Epithelial cell of proximal tubule (primary cell): Measurements from ENCODE around the gene FAM168B. TPM values are rescaled to one million over a fixed set of nuclear protein-coding genes. Genes with fewer than 3 reads are reported as not detected.

Experiments used
- DNase-seq: peaks from one replicate; pipeline ENCODE4 v3.0.0-alpha.2; 2011; ENCODE audit warnings: low read depth
- H3K4me3 ChIP-seq: 2 replicates; pipeline ENCODE4 v1.5.1; 2011; ENCODE audit warnings: low read depth, mild to moderate bottlenecking, low read length
- total RNA-seq: library from RNA; depleted of rRNA; stranded (reverse); fragments of >200 nt; gene quantifications from 2 replicates; pipeline ENCODE4 v1.2.3, GENCODE V29; 2015
- TF ChIP-seq, protein P1 (sequence below): conservative IDR thresholded peaks from 2 replicates; pipeline ENCODE4 v1.5.1; 2012; ENCODE audit warnings: low read depth, mild to moderate bottlenecking, low read length

FAM168B gene
- total RNA-seq, 1 donor from 2014 or later = 97.3 TPM

DNA sequence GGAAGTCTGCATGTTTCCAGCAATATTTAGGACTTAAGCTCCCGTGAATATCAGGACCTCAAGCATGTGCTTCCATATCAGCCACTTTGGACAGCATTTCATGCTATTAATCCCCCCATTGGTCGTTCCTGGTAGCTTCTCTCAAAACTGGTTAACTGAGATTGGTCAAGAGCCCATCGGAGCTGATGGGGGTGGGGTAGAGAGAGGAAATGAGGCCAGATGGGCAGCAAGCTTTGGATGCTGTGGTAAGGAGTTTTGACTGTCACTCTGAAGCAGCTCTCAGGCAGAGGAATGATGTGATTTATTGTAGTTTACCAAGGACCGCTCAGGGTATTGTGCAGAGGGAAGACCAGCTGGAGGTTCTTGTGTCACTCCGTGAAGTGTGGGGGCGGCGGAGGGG, 81.8 kb downstream of the FAM168B start:
- TF ChIP-seq, protein P1, sequence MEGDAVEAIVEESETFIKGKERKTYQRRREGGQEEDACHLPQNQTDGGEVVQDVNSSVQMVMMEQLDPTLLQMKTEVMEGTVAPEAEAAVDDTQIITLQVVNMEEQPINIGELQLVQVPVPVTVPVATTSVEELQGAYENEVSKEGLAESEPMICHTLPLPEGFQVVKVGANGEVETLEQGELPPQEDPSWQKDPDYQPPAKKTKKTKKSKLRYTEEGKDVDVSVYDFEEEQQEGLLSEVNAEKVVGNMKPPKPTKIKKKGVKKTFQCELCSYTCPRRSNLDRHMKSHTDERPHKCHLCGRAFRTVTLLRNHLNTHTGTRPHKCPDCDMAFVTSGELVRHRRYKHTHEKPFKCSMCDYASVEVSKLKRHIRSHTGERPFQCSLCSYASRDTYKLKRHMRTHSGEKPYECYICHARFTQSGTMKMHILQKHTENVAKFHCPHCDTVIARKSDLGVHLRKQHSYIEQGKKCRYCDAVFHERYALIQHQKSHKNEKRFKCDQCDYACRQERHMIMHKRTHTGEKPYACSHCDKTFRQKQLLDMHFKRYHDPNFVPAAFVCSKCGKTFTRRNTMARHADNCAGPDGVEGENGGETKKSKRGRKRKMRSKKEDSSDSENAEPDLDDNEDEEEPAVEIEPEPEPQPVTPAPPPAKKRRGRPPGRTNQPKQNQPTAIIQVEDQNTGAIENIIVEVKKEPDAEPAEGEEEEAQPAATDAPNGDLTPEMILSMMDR = no peak
- DNase-seq = no peak
- no peak overlapping the region for H3K4me3 ChIP-seq

DNA sequence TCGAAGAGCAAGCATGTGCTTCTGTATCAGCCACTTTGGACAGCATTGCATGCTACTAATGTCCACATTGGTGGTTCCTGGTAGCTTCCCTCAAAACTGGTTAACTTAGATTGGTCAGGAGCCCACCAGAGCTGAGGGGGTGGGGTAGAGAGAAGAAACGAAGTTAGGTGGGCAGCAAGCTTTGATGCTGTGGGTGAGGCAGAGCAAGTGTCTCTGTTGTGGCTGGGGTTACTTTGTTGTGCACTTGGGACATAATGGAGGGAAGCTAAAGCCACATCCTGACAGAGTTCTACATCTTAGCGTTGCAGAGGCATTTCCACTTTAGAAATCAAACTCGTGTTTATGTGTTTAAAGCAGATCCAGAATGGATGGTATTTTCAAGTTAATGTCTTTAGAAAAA, 82.7 kb downstream of the FAM168B start:
- no peak for DNase-seq
- TF ChIP-seq, protein P1 = no peak
- no peak overlapping the region for H3K4me3 ChIP-seq

DNA sequence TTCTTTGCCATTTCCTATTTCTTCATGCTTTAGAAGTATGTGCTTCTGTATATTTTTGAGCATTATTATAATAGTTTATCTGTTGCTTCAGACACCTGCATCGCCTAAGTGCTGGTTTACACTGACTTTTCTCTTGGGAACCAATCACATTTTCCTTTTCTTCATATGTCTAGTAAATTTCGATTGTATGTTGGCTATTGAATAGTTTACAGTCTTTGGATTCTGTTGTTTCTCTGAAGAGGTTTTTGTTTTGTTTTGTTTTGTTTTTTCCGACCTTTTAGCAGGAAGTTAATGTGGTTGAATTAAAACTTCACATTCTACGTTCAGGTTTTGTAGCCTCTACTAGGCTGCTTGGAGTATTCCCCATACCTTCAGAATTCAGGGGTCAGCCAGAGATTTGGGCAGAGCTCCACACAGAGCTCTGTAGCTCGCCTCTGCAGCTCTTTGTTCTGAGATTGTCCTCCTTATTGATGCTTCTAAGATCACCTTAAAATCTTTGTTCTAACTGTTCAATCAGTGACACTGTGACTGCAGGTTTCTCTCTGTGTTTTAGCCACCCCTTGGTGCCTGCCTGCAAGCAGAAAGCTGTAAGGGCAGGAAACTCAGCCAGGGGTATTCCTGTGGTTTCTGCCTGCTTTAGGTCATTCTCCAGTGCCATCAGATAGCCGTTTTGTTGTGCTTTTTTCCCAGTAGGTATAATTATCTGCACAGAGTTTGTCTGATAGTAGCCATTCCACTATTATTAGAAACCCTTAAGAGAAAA, 83.4 kb downstream of the FAM168B start:
- no peak for DNase-seq
- H3K4me3 ChIP-seq = no peak overlapping the region
- TF ChIP-seq, protein P1 = no peak

DNA sequence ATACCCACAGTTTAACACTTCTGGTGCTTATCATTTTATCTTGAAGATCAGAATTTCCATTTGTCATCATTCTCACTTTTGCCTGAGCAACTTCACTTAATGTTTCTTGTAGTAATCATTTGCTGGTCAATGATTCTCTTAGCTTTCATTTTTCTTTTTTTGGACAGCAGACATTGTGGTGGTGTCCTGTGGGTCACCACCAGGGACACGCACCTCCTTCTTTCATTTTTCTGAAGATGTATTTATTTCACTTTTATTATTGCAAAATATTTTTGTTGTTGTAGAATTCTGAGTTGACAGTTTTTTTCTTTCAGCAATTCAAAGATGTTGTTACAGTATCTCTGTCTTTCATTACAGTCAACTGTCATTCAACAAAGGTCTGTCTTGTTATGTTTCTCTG, 84.3 kb downstream of the FAM168B start:
- TF ChIP-seq, protein P1 = no peak
- no peak overlapping the region for H3K4me3 ChIP-seq
- DNase-seq = no peak

DNA sequence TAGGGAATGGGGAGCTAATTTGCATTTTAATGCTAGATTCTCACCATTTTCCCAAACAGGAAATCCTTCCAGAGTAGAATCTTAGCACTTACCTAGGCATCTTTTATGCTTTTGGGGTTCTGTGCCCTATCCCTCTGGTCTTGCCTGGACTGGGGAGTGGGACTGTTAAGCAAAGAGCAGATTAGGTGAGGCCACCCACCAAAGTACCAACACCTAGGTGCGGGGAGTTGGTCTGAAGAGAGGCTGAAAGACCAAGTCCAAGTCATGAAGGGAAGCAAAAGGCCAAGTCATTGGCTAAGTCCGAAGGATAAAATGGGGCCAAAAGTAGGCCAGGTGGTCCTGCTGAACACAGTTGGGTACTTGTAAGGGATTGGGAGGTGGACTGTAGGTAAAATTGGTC, 86.7 kb downstream of the FAM168B start:
- TF ChIP-seq, protein P1 = no peak

DNA sequence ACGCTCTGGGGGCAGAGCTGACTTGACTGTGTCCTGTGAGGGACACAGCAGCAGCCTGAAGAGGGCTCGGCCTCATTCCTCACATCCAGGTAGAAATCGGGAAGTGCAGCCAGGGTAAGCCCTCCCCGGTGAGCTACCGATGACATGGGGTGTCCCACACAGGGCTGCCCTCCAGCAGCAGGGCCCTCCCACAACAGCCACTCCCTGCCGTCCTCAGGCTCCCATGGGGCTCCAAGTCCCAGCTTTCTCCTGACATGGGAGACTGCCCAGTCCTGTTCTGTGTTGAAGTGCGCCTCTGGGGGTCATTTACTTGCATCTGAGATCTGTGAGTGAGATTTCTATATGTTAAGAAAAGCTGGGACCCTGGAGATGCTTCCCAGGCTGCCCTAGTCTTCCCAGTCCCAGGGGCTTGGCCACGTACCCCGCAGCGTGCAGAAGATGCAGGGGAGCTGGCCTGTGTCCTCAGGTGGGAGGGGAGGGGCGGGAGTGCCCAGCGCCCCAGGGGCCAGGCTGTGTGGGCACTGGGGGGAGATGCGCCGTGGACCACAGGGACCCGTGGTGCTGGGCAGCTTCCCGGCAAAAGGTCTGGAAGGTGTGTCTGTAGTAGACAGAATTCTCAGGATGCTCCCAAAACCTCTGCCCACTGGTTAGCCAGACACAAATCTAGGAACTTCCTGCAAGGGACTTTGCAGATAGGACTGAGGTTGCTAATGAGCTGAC, 87.9 kb downstream of the FAM168B start:
- DNase-seq = no peak
- TF ChIP-seq, protein P1 = no peak
- H3K4me3 ChIP-seq = no peak overlapping the region

More for the DNA sequence above, 86.7 kb downstream of the FAM168B start:
- no peak for DNase-seq
- H3K4me3 ChIP-seq = no peak overlapping the region
